Stimulated activated effector memory CD8-positive, alpha-beta T cell treated with anti-CD3 and anti-CD28 coated beads, Interleukin-12 subunit alpha, Interleukin-12 subunit beta, amount 100 ng/mL, for 72 hours (primary cell): ENCODE measurements around the gene MPI.

Source experiments
- ATAC-seq: fragments of 150-1000 bp; cut with Tn5 transposase; 2 replicates; pipeline ENCODE4 v1.10.0; 2021
- DNase-seq, 2 donors: peaks; one replicate each; pipeline ENCODE4 v3.0.0; 2021 to 2022; ENCODE audit warnings: low spot score in 2 of 2
- H3K27ac Mint-ChIP-seq: one replicate; pipeline ENCODE4 v1.8.0; 2022; ENCODE audit warnings: mild to moderate bottlenecking, mixed read lengths
- H3K36me3 Mint-ChIP-seq: one replicate; pipeline ENCODE4 v1.8.0; 2022; ENCODE audit warnings: mild to moderate bottlenecking, mixed read lengths
- H3K4me1 Mint-ChIP-seq: one replicate; pipeline ENCODE4 v1.8.0; 2022; ENCODE audit warnings: mixed read lengths
- H3K4me3 Mint-ChIP-seq: one replicate; pipeline ENCODE4 v1.8.0; 2022; ENCODE audit warnings: mild to moderate bottlenecking, mixed read lengths
- H3K9me3 Mint-ChIP-seq: one replicate; pipeline ENCODE4 v1.8.0; 2022; ENCODE audit warnings: mixed read lengths

MPI gene

DNA sequence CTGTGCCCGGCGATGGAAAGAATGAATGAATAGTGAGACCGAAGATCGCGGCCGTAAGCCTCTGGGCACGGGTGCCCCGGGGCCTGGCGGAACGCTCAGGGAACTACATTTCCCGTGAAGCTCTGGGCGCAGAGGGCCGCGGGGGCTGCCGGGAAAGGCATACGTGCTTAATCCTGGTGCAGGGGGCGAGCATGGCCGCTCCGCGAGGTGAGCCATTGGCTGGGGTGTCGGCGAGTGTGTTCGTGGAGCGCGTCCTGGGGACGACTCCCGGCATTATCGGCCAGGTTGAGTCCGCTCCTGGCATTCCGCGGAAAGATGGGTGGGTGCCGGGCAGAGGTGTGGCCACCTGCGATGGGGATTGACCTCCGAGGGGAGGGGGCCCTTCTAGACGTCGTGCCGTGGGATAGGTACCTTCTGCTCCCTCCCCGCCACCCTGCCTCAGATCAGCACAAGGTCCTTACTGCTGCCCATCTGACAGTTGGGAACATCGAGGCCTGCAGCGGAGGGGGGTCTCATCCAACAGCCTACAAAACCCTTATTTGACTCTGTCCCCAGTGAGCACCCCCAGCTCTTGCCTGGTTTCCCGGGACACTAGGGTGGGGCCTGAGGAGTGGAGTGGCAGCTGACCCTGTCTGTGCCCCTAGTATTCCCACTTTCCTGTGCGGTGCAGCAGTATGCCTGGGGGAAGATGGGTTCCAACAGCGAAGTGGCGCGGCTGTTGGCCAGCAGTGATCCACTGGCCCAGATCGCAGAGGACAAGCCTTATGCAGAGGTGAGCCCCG lies at the start of gene MPI:
Gene MPI (plus strand): TSS at position 160 of the 782 bp plus-strand sequence. CDS start 32 bp downstream, at position 192.
- Mint-ChIP-seq H3K27ac (peak within 1 kb of the TSS; percentile 95), H3K4me3 (peak within 1 kb of the TSS; percentile 87), H3K4me1 (peaks cover 51% of the 10 kb centered on the region), H3K36me3 (peaks cover 52% of the 10 kb centered on the region), H3K9me3 (no peaks in the 10 kb centered on the region)
- ATAC-seq, result peak; percentile 98
- peak; percentile 77 to 93 for DNase-seq

DNA sequence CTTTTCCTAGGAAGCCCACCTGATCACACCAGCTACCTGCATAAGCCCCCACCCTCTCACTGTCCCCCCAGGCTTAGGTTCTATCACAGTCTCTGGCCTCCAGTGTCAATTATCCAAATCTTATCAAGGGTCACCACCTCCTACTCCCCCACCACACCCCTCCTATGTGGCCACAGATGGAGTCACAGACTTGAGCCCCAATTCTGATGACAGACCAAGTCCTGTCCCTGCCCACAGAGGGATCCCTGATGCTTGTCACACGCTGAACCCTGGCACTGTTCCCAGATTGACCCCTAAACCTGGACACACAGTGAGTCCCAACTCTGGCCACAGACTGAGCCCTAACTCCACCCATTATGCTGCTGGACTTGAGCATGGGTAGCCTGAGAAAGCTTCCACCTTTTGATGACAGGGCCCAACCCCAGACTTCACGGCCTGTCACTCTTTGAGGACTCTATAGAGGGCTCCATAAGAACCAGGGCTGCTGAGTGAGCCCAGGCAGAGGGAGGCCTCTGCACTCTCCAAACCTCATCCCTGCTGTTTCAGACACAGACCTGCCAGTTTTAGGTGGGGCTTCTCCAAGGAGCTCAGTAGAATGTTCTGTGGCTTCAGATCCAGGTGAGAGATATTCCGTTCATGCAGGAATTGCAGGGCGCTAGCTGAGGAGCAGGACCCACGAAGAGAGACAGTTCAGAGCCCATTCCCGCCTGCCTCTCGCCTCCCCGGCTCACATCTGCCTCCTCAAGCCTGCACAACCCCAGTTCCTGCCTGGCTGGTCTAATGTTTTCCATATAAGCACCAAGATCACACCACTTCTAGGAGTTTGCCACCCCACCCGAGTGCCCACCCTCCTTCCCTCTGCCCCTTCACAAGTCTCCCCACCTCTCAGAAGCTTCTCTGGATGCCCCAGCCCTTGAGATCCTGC lies 48.7 kb upstream of the MPI start:
- ATAC-seq, result no peak
- H3K4me3 Mint-ChIP-seq, result peak overlapping the region; percentile 86

DNA sequence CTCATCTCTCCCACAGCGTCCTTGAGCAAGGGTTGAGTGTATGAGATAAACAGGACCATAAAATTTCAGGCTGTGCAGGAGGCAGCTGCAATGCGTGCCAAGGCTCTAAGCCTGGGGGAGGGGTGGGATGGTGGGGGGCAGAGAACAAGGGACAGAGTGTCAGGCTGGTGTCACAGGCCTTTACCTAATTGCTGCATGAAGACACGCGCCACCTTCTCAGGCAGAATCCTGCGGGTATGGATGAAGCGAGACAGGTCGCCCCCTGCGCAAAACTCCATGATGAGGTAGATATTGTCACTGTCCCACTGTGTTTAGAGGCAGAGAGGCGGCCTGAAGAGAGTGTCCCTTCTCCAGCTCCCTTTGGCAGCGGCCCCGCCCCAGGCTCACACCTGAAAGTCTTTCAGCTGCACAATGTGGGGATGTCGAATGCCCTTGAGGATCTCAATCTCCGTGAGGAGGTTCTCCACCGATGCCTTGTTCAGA lies 47.9 kb upstream of the MPI start:
- H3K4me1 Mint-ChIP-seq, result peaks cover 44% of the 10 kb centered on the region
- H3K4me3 Mint-ChIP-seq, result peak overlapping the region; percentile 86
- no peaks in the 10 kb centered on the region for H3K9me3 Mint-ChIP-seq
- DNase-seq, result no peak
- peak overlapping the region; percentile 88 for H3K27ac Mint-ChIP-seq
- H3K36me3 Mint-ChIP-seq, result peaks cover 65% of the 10 kb centered on the region
- no peak for ATAC-seq

More for the DNA sequence above, 48.7 kb upstream of the MPI start:
- peaks cover 57% of the 10 kb centered on the region for H3K36me3 Mint-ChIP-seq
- no peaks in the 10 kb centered on the region for H3K9me3 Mint-ChIP-seq
- H3K4me1 Mint-ChIP-seq, result peaks cover 44% of the 10 kb centered on the region
- no peak for DNase-seq
- peak overlapping the region; percentile 88 for H3K27ac Mint-ChIP-seq

DNA sequence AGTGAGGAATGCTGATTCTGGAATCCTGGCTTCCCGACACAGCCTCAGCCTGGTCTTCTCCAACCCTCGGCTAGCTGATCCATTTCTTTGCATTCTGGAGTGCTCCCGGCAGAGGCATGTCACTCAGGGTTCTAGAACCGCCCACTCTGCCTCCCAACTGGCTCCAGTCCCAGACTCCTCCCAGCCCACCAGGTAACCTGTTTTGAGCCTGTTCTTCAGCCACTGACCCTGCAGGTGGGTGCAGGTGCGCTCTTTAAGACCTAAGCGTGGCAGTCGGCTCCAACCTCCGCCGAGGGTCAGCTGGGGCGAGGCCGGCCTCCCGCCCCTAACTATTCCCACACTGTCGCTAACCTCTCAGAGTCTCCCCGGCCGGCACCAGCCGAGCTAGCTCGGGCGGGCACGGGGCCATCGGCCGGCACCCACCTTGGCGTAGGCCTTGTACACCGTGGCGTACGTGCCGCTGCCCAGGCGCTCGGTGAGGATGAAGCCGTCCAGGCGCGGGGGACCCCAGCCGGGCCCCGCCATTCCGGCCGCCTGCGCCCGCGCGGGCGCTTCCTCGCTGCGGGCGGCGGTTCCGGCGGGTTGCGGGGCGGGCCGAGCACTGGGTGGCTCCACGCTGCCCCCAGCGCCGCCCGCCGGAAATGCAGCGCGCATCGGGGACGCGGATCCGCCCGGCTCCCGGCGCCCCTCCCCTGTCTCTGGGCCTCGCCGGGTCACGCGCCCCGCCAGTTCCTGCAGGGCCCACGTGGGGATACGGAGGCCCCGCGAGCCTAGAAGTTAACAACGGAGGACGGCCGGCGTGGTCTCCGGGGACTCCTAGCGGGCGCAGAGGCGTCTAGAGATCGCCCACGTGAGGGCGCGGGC lies 47.0 kb upstream of the MPI start, which contains the start of gene ULK3:
Gene ULK3 (minus strand): TSS at position 576 of the 864 bp plus-strand sequence. CDS start 51 bp downstream, at position 525.
- Mint-ChIP-seq H3K9me3 (no peaks in the 10 kb centered on the region), H3K36me3 (peaks cover 65% of the 10 kb centered on the region), H3K27ac (peak within 1 kb of the TSS; percentile 88), H3K4me1 (peaks cover 44% of the 10 kb centered on the region), H3K4me3 (peak within 1 kb of the TSS; percentile 86)
- ATAC-seq, result peak; percentile 87
- DNase-seq, result peak; percentile 95 to 97

GRCh38 chr15:74843445-74843828 lies 46.4 kb upstream of the MPI start:
- DNase-seq (no peak), ATAC-seq (no peak)
- peaks cover 44% of the 10 kb centered on the region for H3K4me1 Mint-ChIP-seq
- H3K36me3 Mint-ChIP-seq, result peaks cover 68% of the 10 kb centered on the region
- H3K9me3 Mint-ChIP-seq, result no peaks in the 10 kb centered on the region
- H3K4me3 Mint-ChIP-seq, result peak overlapping the region; percentile 86
- peak overlapping the region; percentile 87 for H3K27ac Mint-ChIP-seq

GRCh38 chr15:74843891-74844299 lies 45.9 kb upstream of the MPI start:
- peak overlapping the region; percentile 87 for H3K27ac Mint-ChIP-seq

DNA sequence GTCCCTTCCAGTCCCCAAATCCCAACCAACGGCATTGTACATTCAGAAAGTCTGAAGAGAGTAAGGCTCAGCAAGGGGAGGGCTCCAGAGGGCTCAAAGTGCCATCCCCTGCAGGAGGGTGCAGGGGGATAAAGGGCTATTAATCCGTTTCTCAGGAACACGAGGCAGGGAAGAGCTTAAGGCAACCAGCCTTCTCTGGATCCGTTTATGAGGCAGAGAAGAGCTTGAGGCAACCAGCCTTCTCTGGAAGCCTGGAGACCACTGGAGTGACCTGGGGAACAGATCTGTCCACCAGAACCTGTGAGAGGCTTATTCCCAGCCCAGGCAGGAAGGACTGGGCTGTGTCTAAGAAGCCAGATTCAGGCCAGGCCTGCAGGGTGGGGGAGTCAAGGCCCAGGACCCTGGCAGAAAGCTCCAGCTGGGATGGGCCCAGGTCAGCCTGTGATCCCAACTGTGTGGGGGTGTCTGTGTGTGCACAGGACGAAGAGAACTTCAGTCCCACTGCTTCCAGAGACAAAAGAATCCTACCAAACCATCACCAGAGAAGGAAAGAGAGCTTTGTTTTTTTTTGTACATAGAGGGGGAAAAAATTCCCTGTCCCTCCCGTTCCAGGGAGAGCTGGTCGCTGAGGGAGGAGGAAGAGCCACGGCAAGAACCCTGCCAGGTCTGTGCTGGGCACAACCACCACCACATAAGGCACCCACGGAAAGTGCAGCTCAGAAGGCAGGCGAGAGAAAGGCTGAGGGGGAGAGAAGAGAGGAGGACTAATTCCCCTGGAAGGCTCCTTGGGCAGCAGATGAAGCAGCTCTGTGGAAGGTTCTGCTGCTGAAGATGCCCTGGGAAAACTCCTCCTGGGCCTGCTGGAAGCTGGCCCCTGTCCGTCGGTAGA lies 45.3 kb upstream of the MPI start:
- H3K4me3 Mint-ChIP-seq, result peak overlapping the region; percentile 86
- H3K27ac Mint-ChIP-seq, result peak overlapping the region; percentile 87
- peaks cover 44% of the 10 kb centered on the region for H3K4me1 Mint-ChIP-seq
- no peak for DNase-seq
- ATAC-seq, result no peak
- H3K36me3 Mint-ChIP-seq, result peaks cover 71% of the 10 kb centered on the region
- no peaks in the 10 kb centered on the region for H3K9me3 Mint-ChIP-seq

More at GRCh38 chr15:74843891-74844299, 45.9 kb upstream of the MPI start:
- Mint-ChIP-seq H3K36me3 (peaks cover 70% of the 10 kb centered on the region), H3K4me1 (peaks cover 44% of the 10 kb centered on the region), H3K9me3 (no peaks in the 10 kb centered on the region), H3K4me3 (peak overlapping the region; percentile 86)
- ATAC-seq (no peak), DNase-seq (no peak)

- Mint-ChIP-seq H3K9me3 (no peaks in the 10 kb centered on the region), H3K27ac (peak overlapping the region; percentile 87), H3K4me1 (peaks cover 44% of the 10 kb centered on the region), H3K4me3 (peak overlapping the region; percentile 86), H3K36me3 (peaks cover 76% of the 10 kb centered on the region)
- ATAC-seq (peak; percentile 76), DNase-seq (peak; percentile 34 to 75)
Measured at GRCh38 chr15:74845208-74845568, 44.7 kb upstream of the MPI start.

- Mint-ChIP-seq H3K4me3 (peak overlapping the region; percentile 86), H3K36me3 (peaks cover 78% of the 10 kb centered on the region), H3K27ac (peak overlapping the region; percentile 87), H3K4me1 (peaks cover 43% of the 10 kb centered on the region), H3K9me3 (no peaks in the 10 kb centered on the region)
- DNase-seq (peak in 1 of 2 donors; percentile 65), ATAC-seq (peak; percentile 27)
Measured at GRCh38 chr15:74845581-74845980, 44.3 kb upstream of the MPI start.

- Mint-ChIP-seq H3K27ac (peak overlapping the region; percentile 60), H3K4me1 (peaks cover 24% of the 10 kb centered on the region), H3K36me3 (peaks cover 83% of the 10 kb centered on the region), H3K9me3 (no peaks in the 10 kb centered on the region), H3K4me3 (no peak overlapping the region)
- DNase-seq (no peak), ATAC-seq (no peak)
Measured at GRCh38 chr15:74847432-74847831, 42.4 kb upstream of the MPI start.

DNA sequence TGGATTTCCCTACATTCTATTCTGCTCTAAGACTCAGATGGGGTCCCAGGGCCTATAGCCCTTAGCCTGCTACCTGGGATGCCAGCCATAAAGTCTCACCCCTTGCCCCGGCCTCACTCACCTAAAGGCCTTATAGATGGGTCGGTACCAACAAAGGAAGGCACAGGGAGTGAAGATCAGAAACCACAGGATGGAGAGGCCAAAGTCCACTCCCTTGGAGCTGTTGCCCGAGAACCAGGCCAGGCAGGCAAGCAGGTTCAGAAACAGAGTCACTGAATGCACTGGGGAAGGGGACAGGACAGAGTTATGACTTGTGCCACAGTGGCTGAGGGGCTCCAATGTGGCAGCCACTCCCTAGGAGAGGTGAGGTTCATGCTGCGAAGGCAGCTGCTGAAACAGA lies 39.4 kb upstream of the MPI start:
- H3K4me3 Mint-ChIP-seq, result no peak overlapping the region
- H3K9me3 Mint-ChIP-seq, result no peaks in the 10 kb centered on the region
- DNase-seq (no peak), ATAC-seq (no peak)
- H3K27ac Mint-ChIP-seq, result peak overlapping the region; percentile 29
- H3K36me3 Mint-ChIP-seq, result peaks cover 85% of the 10 kb centered on the region
- H3K4me1 Mint-ChIP-seq, result peaks cover 11% of the 10 kb centered on the region

DNA sequence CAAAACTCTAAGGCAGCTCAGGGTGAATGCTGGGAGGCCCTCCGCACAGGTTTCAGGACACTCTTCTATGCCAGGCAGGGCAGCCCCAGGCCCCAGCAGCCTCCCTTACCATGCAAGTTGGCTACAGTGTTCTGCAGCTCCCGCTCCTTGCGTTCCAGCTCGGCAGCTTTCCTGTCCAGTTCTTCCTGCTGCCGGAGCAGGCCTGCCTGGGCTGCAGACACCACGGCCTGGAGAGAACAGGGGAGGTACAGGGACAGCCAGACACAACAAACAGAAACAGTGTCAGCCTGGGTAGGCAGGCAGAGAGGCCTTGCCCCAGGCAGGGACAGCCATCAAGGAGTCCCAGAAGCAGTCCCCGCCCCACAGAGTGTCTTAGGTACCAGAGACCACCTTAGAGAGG lies 37.9 kb upstream of the MPI start:
- H3K36me3 Mint-ChIP-seq, result peaks cover 85% of the 10 kb centered on the region
- no peaks in the 10 kb centered on the region for H3K9me3 Mint-ChIP-seq
- no peak for ATAC-seq
- peak overlapping the region; percentile 90 for H3K27ac Mint-ChIP-seq
- H3K4me1 Mint-ChIP-seq, result peaks cover 14% of the 10 kb centered on the region
- H3K4me3 Mint-ChIP-seq, result no peak overlapping the region
- no peak for DNase-seq

DNA sequence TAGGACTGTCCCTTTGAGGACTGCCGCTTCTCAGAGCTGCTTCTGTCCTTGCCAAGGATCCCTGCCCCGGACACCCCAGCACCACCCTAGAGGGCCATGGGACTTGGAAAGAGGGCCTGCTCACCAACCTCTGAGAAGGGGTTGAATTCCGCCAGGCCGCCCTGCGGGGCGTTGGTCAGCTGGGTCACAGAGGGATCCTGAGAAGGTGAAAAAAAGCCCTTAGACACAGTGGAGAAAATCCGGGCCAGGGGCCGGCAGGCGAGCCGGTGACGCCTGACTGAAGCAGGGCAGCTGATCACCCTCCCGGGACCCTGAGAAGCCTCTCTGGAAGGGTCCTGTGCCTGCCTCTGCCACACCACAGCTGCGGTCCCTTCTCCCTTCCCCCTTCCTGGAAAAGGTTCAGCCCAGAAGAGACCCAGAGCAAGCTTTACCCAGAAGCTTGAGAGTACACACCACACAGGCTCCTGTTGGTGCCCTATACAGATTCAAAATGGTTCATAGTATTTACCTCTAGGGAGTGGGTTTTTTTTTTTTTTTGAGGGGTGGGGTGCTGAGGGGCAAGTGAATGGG lies 35.3 kb upstream of the MPI start:
- Mint-ChIP-seq H3K27ac (no peak overlapping the region), H3K4me1 (peaks cover 39% of the 10 kb centered on the region), H3K36me3 (peaks cover 75% of the 10 kb centered on the region), H3K9me3 (no peaks in the 10 kb centered on the region), H3K4me3 (no peak overlapping the region)
- ATAC-seq (no peak), DNase-seq (no peak)
